Spleen (tissue), 7 donors: ENCODE measurements around the gene SLC2A10.

ENCODE experiments used
- CTCF ChIP-seq, 11 experiments: fragments of 200-600 bp in 7 of 11; fragments of 450-650 bp in 4 of 11; sonication (generic) in 4 of 11; IDR thresholded peaks in 8 of 11; conservative IDR thresholded peaks in 3 of 11; 1 replicate in 7 of 11; 2 replicates in 4 of 11; pipeline versions ENCODE4 v1.4.0 to v1.8.0; 2016 to 2021; ENCODE audit warnings: antibody characterized with exemption in 11 of 11, inconsistent platforms in 4 of 11, mild to moderate bottlenecking in 1 of 11
- POLR2A ChIP-seq, 3 donors: fragments of 450-650 bp; IDR thresholded peaks; one replicate each; pipeline ENCODE4 v1.5.1; 2017; ENCODE audit warnings: antibody characterized with exemption in 3 of 3, mild to moderate bottlenecking in 1 of 3
- donor health status: DM: no; HTN: no; CAD: no; lungs with moderate emphysema.
- donor health status: DM: no; HTN: no; CAD: no.
- donor health status: DM: no; HTN: no; CAD: no.

GRCh38 chr20:46694484-46694883 lies 15.0 kb upstream of the SLC2A10 start:
- no peak for TF ChIP-seq POLR2A (IDR thresholded peaks at IDR 0.05)
- no peak for TF ChIP-seq CTCF (IDR thresholded peaks at IDR 0.05 in 8 of 11, conservative IDR thresholded peaks at IDR 0.05 in 3 of 11)
